GM18511 (cell line): ENCODE measurements around the gene MOSMO.
"Not testable (repeated sequence)": the region's sequence is repeated elsewhere in the genome, so short reads cannot be mapped to it uniquely, and the experiment has no call there.

ENCODE experiments used
- ATAC-seq: cut with Tn5 transposase; IDR thresholded peaks from one replicate; pipeline ENCODE4 v1.9.1; 2021; ENCODE audit warnings: mild to moderate bottlenecking, moderate library complexity; ENCODE audit not compliant: unreplicated experiment

The MOSMO gene

DNA sequence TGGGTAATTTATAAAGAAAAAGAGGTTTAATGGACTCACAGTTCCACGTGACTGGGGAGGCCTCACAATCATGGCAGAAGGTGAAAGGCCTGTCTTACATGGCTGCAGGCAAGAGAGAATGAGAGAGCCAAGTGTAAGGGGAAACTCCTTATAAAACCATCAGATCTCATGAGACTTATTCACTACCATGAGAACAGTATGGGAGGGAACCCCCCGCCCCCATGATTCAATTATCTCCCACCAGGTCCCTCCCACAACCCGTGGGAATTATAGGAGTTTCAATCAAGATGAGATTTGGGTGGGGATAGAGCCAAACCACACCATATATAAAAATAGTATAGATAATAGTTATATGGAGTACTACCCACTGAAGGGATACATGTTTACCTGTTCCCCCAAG is 36.0 kb downstream of the MOSMO start:
- not testable (repeated sequence) for ATAC-seq

DNA sequence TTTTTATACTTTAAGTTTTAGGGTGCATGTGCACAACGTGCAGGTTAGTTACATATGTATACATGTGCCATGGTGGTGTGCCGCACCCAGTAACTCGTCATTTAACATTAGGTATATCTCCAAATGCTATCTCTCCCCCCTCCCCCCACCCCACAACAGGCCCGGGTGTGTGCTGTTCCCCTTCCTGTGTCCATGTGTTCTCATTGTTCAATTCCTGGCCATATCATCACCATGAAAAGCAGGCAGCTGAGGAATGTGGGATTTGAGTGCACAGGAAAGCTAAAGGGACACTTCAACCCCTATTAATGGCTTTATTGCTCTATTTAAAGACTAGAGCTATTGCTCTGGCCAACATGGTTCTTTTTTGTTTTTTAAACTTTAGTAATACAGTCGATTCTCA is 38.0 kb downstream of the MOSMO start:
- ATAC-seq, result not testable (repeated sequence)

DNA sequence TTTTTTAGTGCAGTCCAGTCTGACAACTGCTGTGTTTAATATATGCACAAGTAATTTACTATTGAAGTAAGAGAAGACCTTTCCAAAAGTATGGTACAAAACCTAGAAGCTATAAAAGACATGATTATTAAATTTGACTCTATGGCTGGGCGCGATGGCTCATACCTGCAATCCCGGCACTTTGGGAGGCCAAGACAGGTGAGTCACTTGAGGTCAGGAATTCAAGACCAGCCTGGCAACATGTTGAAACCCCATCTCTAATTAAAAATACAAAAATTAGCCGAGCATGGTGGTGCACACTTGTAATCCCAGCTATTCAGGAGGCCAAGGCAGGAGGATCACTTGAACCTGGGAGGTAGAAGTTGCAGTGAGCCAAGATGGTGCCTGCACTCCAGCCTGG is 43.1 kb downstream of the MOSMO start:
- ATAC-seq, result no peak

DNA sequence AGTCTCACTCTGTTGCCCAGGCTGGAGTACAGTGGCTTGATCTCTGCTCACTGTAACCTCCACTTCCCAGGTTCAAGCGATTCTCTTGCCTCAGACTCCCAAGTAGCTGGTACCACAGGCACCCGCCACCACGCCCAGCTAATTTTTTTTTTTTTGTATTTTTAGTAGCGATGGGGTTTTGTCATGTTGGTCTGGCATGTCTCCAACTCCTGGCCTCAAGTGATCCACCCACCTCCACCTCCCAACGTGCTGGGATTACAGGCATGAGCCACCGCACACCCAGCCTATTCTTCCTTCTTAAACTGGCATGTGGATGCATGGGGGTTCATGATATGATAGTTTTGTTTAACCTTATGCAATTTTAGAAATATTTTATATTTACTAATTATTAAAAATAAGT is 45.1 kb downstream of the MOSMO start:
- no peak for ATAC-seq

DNA sequence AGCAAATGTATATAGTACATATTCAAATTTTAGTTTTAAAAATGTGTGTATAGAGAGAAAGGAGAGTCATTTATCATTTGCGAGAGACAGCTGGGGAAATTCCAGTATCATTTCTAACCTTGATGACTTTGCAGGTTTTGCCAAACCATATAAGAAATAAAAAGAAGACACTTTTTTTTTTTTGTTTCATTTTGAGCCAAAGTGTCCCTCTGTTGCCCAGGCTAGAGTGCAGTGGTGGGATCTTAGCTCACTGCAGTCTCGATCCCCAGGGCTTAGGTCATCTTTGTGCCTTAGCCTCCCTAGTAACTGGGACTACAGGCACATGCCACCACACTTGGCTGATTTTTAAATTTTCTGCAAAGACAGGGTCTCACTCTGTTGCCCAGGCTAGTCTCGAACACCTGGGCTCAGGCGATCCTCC is 46.0 kb downstream of the MOSMO start:
- no peak for ATAC-seq

DNA sequence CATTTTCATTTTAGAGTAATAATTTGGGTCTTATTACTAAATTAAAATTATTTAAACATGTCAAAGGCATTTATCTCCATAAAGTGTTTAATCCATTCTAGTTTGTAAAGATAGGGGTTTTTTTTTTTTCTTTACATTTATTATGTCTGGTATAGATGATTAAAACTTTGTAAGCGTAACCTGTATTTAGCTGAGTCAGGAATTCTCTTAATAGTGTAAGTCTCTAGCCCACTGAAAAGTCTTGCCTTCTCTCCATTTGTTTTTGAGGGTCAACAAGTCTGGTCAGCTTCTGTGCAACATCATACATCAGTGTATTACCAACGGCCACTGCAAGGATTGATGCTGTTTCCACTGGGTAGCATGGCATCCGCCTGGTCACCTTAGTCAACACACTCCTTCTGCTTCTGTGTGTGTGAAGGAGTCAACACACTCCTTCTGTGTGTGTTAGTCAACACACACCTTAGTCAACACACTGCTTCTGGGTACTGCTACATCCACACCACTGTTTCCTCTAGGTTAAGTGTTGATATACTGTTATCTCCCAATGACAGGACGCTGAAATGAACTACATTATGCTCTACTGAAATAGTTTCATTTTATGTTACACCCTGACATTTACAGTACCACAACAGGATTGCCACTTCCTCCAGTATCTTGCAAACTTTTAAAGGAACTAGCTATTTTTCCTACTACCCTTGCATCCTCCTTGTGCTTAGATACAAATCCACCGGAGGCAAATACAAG is 47.1 kb downstream of the MOSMO start:
- no peak for ATAC-seq

DNA sequence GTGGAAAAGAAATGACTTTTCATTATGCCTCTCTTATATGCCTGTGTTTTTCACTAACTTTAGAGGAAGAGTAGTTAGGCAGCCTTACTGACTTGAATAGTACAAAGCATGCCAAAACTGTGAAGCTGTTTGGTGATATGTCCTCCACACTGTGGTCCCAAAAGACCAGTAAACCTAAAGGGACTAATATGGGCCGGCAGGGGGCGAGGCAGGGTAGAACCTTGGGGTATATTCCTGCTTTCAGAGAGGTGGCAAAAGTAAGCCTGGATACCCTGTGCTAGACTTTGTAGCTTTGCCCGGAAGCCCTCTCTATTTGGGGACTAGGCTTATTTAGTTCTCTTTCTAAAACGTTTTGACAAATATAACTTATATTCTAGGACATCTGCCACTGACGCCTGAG is 48.0 kb downstream of the MOSMO start:
- ATAC-seq, result no peak

DNA sequence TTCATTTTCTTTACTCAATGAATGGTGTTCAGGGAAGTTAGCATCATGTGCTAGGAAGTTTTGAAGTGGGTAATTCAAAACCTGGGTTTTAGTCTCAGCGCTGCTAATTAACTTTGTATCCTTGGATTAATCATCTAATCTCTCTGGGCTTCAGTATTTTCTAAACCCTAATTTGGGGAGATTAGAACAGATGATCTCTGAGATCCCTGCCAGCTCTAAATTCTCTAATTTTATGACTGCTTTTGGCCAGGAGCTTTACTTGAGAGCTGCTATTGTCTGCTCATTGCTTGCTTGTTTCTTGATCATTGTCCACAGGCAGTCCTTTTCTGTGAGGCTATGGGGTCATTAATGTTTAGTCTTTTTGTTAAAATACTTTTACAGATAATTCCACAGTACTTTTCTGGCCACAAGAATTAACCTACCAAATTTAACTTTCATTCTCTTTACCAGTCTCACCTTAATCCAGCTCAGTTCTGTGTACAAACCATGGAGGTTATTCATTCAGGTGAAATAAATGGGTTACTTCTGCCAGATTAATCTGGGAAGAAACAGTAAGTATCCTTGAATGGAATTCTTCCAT is 56.1 kb downstream of the MOSMO start:
- ATAC-seq, result no peak

DNA sequence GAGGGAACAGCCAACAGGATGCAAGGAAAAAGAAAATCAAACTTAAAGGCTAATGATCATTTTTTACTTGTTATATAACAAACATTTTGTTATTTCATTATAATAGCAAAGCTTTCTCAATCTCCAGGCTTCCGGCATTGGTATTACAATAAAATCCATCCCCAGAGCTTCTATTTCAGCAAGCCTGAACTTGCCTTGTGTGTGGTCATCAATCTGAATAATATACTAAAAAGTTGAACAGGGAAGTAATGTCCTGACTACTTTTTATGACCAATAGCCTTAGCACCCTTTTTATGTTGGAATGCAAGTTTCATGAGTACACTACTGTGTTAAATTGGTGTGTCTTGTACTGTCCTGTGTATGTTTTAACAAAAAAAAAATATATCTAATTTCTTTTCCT is 57.3 kb downstream of the MOSMO start:
- ATAC-seq, result no peak

DNA sequence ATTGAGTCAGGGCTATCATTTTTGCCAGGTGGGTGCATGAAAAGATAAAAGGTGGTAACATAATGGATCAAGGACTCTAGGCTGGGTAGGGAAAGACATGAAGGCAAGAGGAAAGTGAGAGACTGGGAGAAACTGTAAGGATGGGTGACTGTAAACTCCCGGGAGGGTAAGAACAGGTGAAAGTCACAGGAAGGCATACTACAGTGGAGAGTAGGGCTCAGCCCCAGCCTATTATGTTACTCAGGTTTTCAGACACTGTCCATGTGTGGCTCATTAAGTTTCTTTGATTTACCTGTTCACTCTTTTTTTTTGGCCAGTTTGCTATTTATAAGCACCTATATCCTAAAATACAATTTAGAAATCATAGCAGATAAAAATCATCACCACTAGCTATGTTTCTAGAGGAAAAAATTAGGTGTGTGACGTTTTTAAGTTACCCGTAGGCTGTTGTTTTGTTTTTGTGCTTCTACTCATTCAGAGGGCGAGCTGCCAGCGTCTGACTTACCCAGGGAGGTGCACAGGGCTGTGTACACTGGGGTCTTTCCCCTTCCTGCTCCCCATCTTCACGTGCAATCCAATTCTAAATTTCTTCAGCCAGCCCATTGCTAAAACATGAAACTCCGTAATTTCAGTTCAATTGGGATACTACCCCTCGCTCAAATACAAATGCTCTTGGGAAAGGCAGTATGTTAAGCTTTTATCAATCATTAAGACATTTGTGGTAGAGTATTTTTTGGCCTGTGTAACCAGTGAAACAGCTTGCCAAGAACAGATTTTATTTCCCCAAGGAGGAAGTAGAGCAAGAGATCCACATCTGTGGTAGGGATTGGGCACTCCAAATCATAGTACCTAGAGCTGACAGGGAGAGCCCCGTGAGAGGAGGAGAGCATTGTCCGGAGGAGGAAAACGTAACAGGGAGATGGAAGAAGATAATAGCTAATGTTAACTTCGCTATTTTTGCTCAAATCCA is 62.7 kb downstream of the MOSMO start:
- ATAC-seq, result no peak

DNA sequence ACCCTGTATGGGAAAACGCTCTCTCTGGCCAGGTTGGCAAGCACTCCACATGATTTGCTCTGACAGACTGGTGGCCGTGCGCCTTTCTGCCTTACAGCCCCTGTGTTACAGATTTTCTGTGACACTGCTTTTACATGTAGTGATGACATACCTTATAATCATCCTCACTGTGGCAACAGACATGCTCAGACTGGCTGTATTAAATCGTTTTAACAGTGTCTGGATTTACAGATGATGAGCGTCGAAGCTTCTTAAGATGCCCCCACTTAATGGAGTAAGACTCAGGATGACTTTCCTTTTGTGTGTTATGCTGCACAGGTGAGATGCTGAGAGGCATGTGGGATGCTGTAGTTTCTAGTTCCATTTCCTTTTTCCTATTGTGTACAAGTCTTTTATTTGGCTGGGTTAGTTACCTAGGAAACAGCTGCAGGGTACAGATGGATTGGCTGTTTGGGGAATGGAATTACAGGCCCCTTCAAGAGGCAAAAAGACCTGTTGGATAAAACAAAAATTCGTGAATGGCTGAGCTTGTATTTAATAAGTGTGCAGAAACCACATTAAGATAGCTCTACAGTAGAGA is 63.5 kb downstream of the MOSMO start:
- ATAC-seq, result no peak

DNA sequence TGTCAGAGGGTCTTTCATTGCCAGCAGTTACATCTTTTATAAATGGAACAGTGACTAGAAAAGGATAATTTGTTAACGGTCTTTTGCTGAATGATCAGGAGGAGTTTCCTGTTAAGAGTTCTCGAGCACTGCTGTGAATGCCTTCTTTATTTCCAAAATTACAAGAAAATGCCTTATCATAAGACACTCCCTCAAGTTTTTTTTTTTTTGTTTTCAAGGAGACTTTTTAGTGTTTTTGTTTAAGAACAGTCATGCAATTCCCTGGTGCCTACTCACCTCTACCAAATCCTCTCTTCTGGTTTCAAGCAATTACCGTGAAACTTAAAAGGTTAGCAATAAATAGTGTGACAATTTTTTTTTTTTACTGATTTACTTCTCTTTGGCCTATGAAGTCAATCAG is 65.4 kb downstream of the MOSMO start:
- no peak for ATAC-seq

DNA sequence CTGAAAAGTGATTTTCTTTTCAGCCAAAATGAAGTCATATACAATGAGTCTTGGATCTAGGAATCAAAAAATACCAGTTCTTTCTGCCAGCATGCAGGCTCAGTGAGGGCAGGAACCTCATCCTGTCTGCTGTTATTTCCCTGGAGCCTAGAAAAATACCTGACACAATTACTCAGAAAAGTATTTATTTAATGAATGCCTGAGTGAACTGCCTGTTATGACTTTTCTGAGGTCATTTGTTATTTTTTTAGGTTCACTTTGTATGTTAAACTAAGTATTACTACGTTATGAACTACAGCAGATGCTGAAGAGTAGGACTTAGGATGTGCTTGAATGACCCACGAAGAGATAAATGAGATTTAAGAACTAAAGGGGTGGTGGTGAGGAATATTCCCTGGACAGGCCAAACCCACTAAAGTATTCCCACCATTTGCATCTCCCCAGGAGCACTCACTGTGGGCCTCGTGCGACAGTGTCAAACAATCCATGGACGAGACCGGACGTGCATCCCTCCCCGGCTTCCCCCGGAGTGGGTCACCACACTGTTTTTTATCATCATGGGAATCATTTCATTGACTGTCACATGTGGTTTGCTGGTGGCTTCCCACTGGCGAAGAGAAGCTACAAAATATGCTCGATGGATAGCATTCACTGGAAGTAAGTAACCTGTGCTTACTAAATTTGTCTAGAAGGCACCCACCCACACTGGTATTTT is 67.3 kb downstream of the MOSMO start:
- no peak for ATAC-seq

DNA sequence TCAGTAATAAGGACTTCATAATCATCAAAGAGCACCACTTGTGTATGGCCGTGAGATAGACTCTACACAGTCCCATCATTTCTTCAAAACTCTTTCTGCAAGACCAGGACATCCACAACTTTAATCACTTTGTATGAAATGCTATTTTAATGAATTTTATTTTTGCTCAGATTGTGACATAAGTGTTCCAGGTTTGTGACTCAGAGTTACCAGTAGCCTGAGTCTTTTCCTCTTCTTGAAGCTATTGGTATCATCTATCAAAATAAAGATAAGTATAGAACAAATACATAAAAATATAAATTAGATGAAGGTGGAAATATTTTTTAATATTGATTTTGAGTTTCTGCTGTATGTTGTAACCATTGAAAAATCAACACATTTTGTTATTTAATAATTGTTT is 67.9 kb downstream of the MOSMO start:
- ATAC-seq, result no peak

DNA sequence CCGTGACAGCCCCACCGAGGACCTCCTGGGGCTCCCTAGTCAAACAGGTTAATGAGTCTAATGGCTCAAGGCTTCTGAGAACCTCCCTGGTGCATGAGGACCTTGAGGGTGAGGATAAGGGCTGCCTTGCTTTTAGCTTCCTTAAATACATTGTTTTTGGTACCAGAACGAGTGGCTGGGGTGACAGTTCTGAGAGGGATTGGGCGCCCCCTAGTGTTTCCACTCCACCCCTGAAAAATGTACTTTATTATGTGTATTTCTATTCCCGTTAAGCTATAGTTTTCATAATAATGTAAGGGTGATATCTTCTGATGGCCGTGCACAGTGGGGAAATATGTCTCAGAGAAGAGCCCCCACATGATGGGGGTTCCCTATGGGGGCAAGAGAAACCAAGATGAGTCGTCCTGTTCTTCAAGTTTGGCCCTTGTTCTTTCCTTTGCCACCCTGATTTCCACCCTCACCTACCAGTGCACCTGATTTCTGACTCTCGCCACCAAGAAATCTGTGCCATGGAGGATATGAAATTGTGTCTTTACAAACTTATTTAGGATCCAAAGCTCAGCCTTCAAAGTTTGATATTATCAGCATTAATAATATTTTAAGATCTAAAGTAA is 69.9 kb downstream of the MOSMO start:
- ATAC-seq, result no peak

DNA sequence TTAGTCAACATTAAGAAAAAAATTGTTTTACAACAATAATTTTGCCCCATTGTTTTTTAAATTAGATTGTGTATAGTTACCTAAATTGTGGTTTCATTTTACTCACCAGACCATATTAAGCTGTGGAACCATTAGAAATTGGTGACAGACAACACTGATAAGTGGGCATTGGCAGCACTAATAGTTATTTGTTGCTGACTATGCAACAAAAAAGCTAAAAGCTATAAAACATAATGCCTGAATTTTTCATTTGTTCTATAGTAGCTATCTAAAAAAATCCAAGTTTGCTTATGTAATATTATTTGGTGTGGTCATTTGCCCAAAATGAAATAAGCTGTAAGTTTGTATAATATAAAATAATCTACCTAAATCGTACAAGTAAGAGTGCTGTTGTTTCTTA is 70.7 kb downstream of the MOSMO start:
- ATAC-seq, result no peak

DNA sequence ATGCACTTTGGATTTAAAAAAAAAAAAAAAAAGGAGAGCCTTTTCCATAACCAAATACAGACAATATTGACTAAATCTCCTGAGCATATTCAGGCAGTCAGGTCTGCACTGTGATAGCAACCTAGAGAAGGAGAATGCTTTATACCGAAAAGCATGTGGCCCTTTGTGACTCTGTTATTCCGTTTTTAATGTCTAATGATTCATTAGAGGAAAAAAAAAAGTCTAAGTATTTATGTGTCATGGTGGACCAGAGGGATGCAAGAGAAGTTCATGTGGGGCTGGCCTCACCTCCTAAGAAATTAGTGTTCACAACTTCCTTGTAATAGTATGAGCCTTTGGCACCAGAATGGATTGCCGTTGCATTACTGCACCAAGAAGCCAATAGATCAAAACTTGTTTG is 73.1 kb downstream of the MOSMO start:
- no peak for ATAC-seq

DNA sequence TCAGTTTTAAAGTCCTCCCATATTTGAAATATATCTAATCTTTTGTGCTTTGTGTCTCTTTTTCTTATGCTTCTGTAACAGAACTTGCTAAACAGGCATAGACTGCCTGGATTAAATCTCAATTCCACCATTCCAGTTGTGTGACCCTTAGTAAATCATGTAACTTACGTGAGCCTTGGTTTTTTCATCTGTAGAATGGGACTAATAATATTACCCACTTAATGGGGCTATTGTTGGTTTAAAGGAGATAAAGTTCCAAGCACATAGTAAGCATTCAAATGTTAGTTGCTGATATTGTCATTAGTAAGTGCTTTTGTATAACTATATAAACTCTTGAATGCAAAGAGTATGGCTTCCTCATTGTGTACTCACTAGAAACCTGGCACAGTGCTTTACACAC is 78.5 kb downstream of the MOSMO start:
- no peak for ATAC-seq

DNA sequence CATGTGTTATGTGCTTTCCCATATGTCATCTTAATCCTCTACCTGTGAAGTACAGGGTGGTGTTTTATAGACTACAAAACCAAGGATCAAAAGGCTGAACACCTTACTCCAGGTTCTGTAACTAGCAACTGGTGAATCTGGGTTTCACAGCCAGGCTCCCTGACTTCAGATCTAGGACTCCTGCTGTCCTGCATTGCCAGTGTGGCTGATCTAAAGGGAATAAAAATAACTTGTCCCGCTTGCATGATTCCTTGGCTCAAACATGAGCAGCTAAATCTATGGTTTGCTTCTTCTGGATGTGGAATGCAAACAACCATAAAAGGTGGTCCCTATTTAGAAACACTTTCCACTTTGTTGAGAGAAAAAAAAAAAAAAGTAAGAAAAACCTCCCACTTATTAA is 80.7 kb downstream of the MOSMO start:
- ATAC-seq, result no peak

DNA sequence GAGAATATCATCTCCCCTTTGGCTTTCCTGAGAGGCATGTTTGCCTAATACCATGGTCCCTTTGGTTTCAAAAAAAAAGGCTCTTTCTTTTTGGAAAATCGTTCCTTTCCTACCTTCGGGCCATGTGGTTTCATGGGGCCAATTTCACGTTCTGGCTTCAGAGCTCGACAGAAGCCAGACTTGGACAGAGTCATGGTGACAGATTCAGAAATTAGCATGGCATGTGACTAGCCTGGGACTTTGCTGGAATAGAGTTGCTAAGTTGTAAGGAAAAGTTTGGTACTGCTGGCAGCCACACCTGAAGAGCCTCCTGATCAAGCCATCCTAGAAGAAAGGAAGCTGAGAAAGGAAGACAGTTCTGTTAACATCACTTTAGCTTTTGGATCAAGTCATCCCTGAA is 82.0 kb downstream of the MOSMO start:
- ATAC-seq, result no peak
